ENCODE measurements around the gene LRRC23. TPM values are rescaled to one million over a fixed set of nuclear protein-coding genes. Genes with fewer than 3 reads are reported as not detected.
A peak's percentile ranks its signal among the peaks of the same experiment; 100 is the strongest.

LRRC23 gene
- total RNA-seq, 4 donors from 2014 or later: 8.7 to 16.4 (median 13.0) TPM

DNA sequence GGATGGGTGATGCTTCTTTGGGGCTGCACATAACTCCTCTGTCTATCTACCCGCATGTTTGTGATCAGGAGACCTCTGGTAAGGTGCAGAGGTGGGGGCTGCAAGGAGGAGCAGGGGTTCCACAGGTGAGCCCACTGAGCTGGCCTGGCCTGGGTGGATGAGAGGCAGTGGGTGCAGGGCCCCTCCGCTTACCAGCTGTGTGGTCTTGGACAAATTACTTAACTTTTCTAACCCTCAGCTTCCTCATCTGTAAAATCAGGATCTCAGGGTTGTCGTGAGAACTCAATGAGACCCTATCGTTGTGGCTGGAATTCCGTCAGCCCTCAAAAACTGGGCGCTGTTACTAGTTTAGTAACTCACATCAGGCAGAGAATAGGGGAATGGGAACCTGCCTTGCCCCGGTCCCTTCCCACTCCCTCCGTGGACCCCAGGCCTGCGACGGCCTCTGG, 54.0 kb downstream of the LRRC23 start:
- TF ChIP-seq, protein P1, sequence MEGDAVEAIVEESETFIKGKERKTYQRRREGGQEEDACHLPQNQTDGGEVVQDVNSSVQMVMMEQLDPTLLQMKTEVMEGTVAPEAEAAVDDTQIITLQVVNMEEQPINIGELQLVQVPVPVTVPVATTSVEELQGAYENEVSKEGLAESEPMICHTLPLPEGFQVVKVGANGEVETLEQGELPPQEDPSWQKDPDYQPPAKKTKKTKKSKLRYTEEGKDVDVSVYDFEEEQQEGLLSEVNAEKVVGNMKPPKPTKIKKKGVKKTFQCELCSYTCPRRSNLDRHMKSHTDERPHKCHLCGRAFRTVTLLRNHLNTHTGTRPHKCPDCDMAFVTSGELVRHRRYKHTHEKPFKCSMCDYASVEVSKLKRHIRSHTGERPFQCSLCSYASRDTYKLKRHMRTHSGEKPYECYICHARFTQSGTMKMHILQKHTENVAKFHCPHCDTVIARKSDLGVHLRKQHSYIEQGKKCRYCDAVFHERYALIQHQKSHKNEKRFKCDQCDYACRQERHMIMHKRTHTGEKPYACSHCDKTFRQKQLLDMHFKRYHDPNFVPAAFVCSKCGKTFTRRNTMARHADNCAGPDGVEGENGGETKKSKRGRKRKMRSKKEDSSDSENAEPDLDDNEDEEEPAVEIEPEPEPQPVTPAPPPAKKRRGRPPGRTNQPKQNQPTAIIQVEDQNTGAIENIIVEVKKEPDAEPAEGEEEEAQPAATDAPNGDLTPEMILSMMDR (IDR thresholded peaks at IDR 0.05): no peak
- TF ChIP-seq POLR2A (IDR thresholded peaks at IDR 0.05): no peak
- Histone ChIP-seq H3K27me3 (no peaks in the 10 kb centered on the region), H3K4me3 (replicated peaks in 1 of 3) (no peak overlapping the region), H3K27ac (peak overlapping the region in 2 of 3 donors; percentile 46 to 73), H3K9me3 (no peaks in the 10 kb centered on the region), H3K4me1 (peaks cover 17 to 33% of the 10 kb centered on the region in 2 donors), H3K36me3 (no peaks in the 10 kb centered on the region)
- 80 to 86% methylated on average over 10 of the region's 10 CpGs for WGBS, 2 donors
- intact Hi-C loops (cut with DNase I): no loop called here
- DNase-seq: no peak

DNA sequence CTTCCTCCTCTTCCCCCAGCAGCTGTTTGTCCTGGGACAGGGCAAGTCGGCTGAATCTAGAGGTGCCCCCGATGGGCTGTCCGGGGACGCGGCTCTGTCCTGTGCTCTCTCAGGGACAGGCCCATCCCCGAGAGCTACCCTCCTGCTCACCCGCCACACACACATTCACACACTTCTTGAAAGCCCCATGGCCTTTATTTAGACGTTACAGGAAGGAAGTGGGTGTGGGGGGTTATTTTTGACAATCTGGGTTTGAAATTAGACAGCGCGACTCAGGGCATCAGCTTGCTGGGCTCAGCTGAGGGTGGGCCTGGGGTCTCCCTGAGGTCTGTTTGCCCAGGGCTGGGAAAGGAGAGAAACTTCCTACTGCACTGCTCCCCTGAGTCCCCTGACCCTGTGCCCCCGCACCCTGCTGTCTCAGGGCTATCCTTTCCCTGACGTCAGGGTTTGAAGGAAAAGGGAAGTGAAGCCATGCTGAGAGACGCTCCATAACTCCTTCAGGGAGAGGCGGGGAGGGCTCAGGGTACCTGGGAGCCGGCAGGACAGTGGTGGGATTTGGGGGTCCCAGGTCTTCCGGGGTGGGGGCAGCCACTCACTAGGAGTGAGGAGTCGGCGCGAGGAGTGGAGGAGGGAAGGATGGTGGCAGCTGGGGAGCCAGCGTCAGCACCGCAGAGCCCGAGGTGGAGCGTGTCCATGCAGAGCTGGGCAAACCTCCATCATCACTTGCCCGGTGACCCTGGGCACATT, 54.6 kb downstream of the LRRC23 start:
- peak in 1 of 2 donors; percentile 8 for TF ChIP-seq POLR2A (IDR thresholded peaks at IDR 0.05)
- TF ChIP-seq, protein P1 (IDR thresholded peaks at IDR 0.05): no peak
- 73 to 77% methylated on average over 21 to 24 of the region's 24 CpGs for WGBS, 2 donors
- Histone ChIP-seq H3K27me3 (no peaks in the 10 kb centered on the region), H3K36me3 (no peaks in the 10 kb centered on the region), H3K9me3 (no peaks in the 10 kb centered on the region), H3K4me1 (peaks cover 20 to 33% of the 10 kb centered on the region in 2 donors), H3K27ac (peak overlapping the region; percentile 5 to 73 (median 46)), H3K4me3 (replicated peaks in 1 of 3) (no peak overlapping the region)
- intact Hi-C loops (cut with DNase I): no loop called here
- DNase-seq: no peak

DNA sequence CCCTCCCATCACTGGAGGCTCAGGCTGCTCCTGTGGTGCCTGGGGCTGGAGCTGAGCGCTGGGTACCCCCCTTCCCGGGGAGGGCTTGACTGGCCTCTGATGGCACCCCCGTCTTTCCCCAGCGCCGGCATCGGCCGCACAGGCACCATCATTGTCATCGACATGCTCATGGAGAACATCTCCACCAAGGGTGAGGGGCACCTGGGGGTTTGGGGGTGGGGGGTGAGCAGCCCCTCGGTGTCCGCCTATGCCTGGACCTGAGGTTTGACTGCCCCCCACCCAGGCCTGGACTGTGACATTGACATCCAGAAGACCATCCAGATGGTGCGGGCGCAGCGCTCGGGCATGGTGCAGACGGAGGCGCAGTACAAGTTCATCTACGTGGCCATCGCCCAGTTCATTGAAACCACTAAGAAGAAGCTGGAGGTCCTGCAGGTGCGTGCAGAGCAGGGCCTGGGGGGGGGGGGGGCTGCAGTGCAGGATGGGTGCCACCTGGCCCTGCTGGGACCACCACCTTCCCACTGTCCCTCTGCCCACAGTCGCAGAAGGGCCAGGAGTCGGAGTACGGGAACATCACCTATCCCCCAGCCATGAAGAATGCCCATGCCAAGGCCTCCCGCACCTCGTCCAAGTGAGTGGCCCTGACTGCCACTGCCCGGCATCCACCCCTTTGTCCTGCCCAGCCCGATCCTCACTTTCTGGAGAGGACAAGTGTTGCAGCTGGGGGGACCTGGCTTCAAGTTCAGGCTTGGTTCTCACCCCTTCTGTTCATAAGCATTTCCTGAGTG, 55.4 kb downstream of the LRRC23 start:
- Histone ChIP-seq H3K4me1 (peaks cover 28 to 41% of the 10 kb centered on the region in 2 donors), H3K36me3 (no peaks in the 10 kb centered on the region), H3K27ac (peak overlapping the region in 1 of 3 donors; percentile 87), H3K9me3 (no peaks in the 10 kb centered on the region), H3K4me3 (replicated peaks in 1 of 3) (no peak overlapping the region), H3K27me3 (no peaks in the 10 kb centered on the region)
- TF ChIP-seq, protein P1 (IDR thresholded peaks at IDR 0.05): no peak
- no peak for TF ChIP-seq POLR2A (IDR thresholded peaks at IDR 0.05)
- WGBS, 2 donors: 87 to 90% methylated on average over 11 to 17 of the region's 26 CpGs
- intact Hi-C loops (cut with DNase I): loop anchor here (5.0 kb wide), 1 partner anchor 57 kb away; the partner anchor contains the start of gene LPCAT3
- DNase-seq: no peak

DNA sequence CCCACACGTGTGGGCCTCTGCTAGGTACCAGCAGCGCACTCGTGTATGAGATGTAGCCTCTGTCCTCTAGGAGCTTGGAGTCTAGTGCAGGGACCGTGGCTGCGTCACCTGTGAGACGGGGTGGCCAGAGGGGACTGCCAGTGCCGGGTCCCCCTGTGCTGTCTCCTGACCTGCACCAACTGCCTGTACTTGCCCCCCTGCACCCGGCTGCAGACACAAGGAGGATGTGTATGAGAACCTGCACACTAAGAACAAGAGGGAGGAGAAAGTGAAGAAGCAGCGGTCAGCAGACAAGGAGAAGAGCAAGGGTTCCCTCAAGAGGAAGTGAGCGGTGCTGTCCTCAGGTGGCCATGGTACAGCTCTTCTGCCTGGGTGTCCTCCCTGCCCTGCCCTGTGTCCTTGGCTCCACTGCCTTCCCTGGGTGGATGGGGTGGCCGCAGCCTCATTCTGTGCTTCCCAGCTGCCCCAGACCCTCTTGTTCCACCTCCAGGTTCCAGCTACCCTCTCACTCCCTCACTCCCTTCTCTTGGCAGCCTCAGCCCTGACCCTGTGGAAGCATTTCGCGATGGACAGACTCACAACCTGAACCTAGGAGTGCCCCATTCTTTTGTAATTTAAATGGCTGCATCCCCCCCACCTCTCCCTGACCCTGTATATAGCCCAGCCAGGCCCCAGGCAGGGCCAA, 56.1 kb downstream of the LRRC23 start:
- intact Hi-C loops (cut with DNase I): loop anchor here (5.0 kb wide), 1 partner anchor 57 kb away; the partner anchor contains the start of gene LPCAT3

More for the DNA sequence above, 56.1 kb downstream of the LRRC23 start:
- TF ChIP-seq, protein P1 (IDR thresholded peaks at IDR 0.05): no peak
- no peak for TF ChIP-seq POLR2A (IDR thresholded peaks at IDR 0.05)
- H3K9me3 ChIP-seq: no peaks in the 10 kb centered on the region
- H3K27me3 ChIP-seq: no peaks in the 10 kb centered on the region
- H3K27ac ChIP-seq: peak overlapping the region; percentile 87 to 98 (median 97)
- WGBS, 2 donors: 81 to 85% methylated on average over 12 to 13 of the region's 13 CpGs
- peaks cover 32 to 47% of the 10 kb centered on the region in 2 donors for H3K4me1 ChIP-seq
- H3K4me3 ChIP-seq (replicated peaks in 1 of 3): no peak overlapping the region
- peaks cover 5 to 6% of the 10 kb centered on the region in 2 donors for H3K36me3 ChIP-seq
- DNase-seq: no peak

Measured in thyroid gland (tissue), 4 donors.